ENCODE results near the gene LHX6. TPM values are rescaled to one million over a fixed set of nuclear protein-coding genes. Genes with fewer than 3 reads are reported as not detected.

Gene LHX6
- total and polyA plus RNA-seq, 9 of the 15 experiments (the other 6 are each of a cell fraction or from before 2014, with no cell fraction given), result 2.8 to 16.3 (median 7.9) TPM

GRCh38 chr9:122218071-122218934 lies 10.5 kb downstream of the LHX6 start:
- Histone ChIP-seq H3K79me2 (ENCODE audit: control insufficient read depth, insufficient read depth, low read length) (peaks cover 3% of the 10 kb centered on the region), H3K27ac (ENCODE audit: extremely low read depth, low read depth, low read length) (no peak overlapping the region), H3K36me3 (ENCODE audit: control insufficient read depth, insufficient read depth, low read length) (no peaks in the 10 kb centered on the region), H3K4me2 (ENCODE audit: insufficient read depth, low read length) (no peak overlapping the region), H3K4me3 (no peak overlapping the region), H3K9me1 (ENCODE audit: control insufficient read depth, insufficient read depth, low read length) (no peaks in the 10 kb centered on the region), H4K20me1 (replicated peaks; ENCODE audit: control insufficient read depth, insufficient read depth, low read length) (no peaks in the 10 kb centered on the region), H3K27me3 (ENCODE audit: control insufficient read depth in 2 of 2, insufficient read depth in 2 of 2, low read length in 2 of 2) (no peaks in the 10 kb centered on the region), H3K4me1 (replicated peaks in 1 of 2; ENCODE audit: control insufficient read depth in 2 of 2, insufficient read depth in 2 of 2, low read length in 2 of 2) (peaks cover 25 to 39% of the 10 kb centered on the region in 2 experiments), H2AFZ (ENCODE audit: low read depth, low read length) (no peak overlapping the region; the same call in 1 of the 2 replicates), H3K9ac (ENCODE audit: insufficient read depth in 1 of 2, low read depth in 2 of 2, low read length in 2 of 2) (no peak overlapping the region), H3K9me3 (replicated peaks; ENCODE audit: control insufficient read depth, insufficient read depth, low read depth, low read length) (peaks cover 2% of the 10 kb centered on the region; the same call in 1 of the 2 replicates)
- WGBS (ENCODE audit: insufficient coverage, low coverage, missing lambda C conversion rate), result 54% methylated on average over 9 of the region's 11 CpGs
- POLR2A ChIA-PET, result no interaction called here
- intact Hi-C loops (cut with micrococcal nuclease), result no loop called here
- in situ Hi-C loops (cut with MboI), result no loop called here
- no TSS peak for BruUV-seq (replicated peaks)
- no peak for FAIRE-seq
- no peak for ATAC-seq
- CTCF ChIA-PET (ENCODE audit: low intra/inter-chr PET ratio), result no interaction called here
- no peak for DNase-seq (ENCODE audit: extremely low read depth in 1 of 4, low spot score in 3 of 4)
- TF ChIP-seq ZNF507 (tag; conservative IDR thresholded peaks at IDR 0.05) (no peak), FOSL1 (tag; conservative IDR thresholded peaks at IDR 0.05) (peak; percentile 69), ZSCAN32 (CRISPR knock-in tag; IDR thresholded peaks at IDR 0.05) (no peak), JUND (IDR thresholded peaks at IDR 0.05; ENCODE audit: borderline replicate concordance, low read depth, low read length) (0 out of 2 replicates have a peak, but pooled peaks have one; percentile 14), JUND (tag; IDR thresholded peaks at IDR 0.05; ENCODE audit: borderline replicate concordance, low read depth, low read length) (no peak), SIX5 (IDR thresholded peaks at IDR 0.05; ENCODE audit: borderline replicate concordance in 1 of 2, insufficient read depth in 1 of 2, low read depth in 1 of 2, low read length in 2 of 2) (no peak), CREBBP (IDR thresholded peaks at IDR 0.05; ENCODE audit: low read depth, low read length) (no peak), ZNF586 (CRISPR knock-in tag; conservative IDR thresholded peaks at IDR 0.05) (no peak), NELFE (IDR thresholded peaks at IDR 0.05; ENCODE audit: insufficient read depth, insufficient read length) (no peak), SMC3 (conservative IDR thresholded peaks at IDR 0.05; ENCODE audit: insufficient read depth, low read depth, low read length) (no peak), NFIC (IDR thresholded peaks at IDR 0.05) (no peak), RBM25 (IDR thresholded peaks at IDR 0.05; ENCODE audit: low read depth, low read length, severe bottlenecking) (no peak), PTTG1 (tag; IDR thresholded peaks at IDR 0.05; ENCODE audit: low read depth) (no peak), HDAC3 (IDR thresholded peaks at IDR 0.05; ENCODE audit: borderline replicate concordance, partially characterized antibody) (no peak), ATF3 (IDR thresholded peaks at IDR 0.05) (peak; percentile 50), ATF3 (CRISPR knock-in tag; conservative IDR thresholded peaks at IDR 0.05) (no peak), MAZ (CRISPR knock-in tag; conservative IDR thresholded peaks at IDR 0.05 in 1 of 2, IDR thresholded peaks at IDR 0.05 in 1 of 2) (no peak), RFX5 (IDR thresholded peaks at IDR 0.05; ENCODE audit: low read depth, low read length) (no peak)
- TF ChIP-seq, protein P1, sequence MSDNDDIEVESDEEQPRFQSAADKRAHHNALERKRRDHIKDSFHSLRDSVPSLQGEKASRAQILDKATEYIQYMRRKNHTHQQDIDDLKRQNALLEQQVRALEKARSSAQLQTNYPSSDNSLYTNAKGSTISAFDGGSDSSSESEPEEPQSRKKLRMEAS (CRISPR knock-in tag; IDR thresholded peaks at IDR 0.05), result no peak

Data from K562 (cell line).